Coronary artery (tissue), 2 donors: ENCODE data around the gene NRF1.
"Not testable (repeated sequence)": the region's sequence is repeated elsewhere in the genome, so short reads cannot be mapped to it uniquely, and the experiment has no call there.

Experiments used
- DNase-seq: peaks from one replicate; pipeline ENCODE4 v3.0.0-alpha.2; 2017; ENCODE audit warnings: low spot score
- H3K27ac ChIP-seq, 2 donors: fragments of 200-600 bp; sonication (generic); one replicate each; pipeline ENCODE4 v1.5.1; 2016 to 2019
- H3K4me3 ChIP-seq: fragments of 200-600 bp; sonication (generic); 2 replicates; pipeline ENCODE4 v1.5.1; 2016; ENCODE audit warnings: mild to moderate bottlenecking, moderate library complexity
- CTCF ChIP-seq: fragments of 200-600 bp; sonication (generic); IDR thresholded peaks from one replicate; pipeline ENCODE4 v1.5.1; 2019; ENCODE audit warnings: antibody characterized with exemption

The NRF1 gene

GRCh38 chr7:129597672-129598071 is 13.8 kb upstream of the NRF1 start:
- TF ChIP-seq CTCF, result no peak
- Histone ChIP-seq H3K27ac (no peak overlapping the region), H3K4me3 (no peak overlapping the region)
- no peak for DNase-seq

- H3K27ac ChIP-seq, result no peak overlapping the region
- no peak for DNase-seq
- no peak for TF ChIP-seq CTCF
- H3K4me3 ChIP-seq, result no peak overlapping the region
Measured at GRCh38 chr7:129599174-129599573, 12.3 kb upstream of the NRF1 start.

- H3K4me3 ChIP-seq, H3K27ac ChIP-seq, DNase-seq: not testable (repeated sequence)
Measured at GRCh38 chr7:129603594-129603993, 7.9 kb upstream of the NRF1 start.

GRCh38 chr7:129604021-129604420 is 7.5 kb upstream of the NRF1 start:
- DNase-seq, H3K27ac ChIP-seq, H3K4me3 ChIP-seq: not testable (repeated sequence)

- no peak overlapping the region for H3K27ac ChIP-seq
- DNase-seq, result no peak
- no peak overlapping the region for H3K4me3 ChIP-seq
- no peak for TF ChIP-seq CTCF
Measured at GRCh38 chr7:129604713-129605437, 6.6 kb upstream of the NRF1 start.

GRCh38 chr7:129605960-129606614 is 5.4 kb upstream of the NRF1 start:
- H3K4me3 ChIP-seq, result no peak overlapping the region
- no peak overlapping the region for H3K27ac ChIP-seq
- no peak for TF ChIP-seq CTCF
- DNase-seq, result no peak

- DNase-seq, result no peak
- H3K4me3 ChIP-seq, result no peak overlapping the region
- no peak overlapping the region for H3K27ac ChIP-seq
- TF ChIP-seq CTCF, result no peak
Measured at GRCh38 chr7:129606803-129607202, 4.7 kb upstream of the NRF1 start.

- no peak for DNase-seq
- TF ChIP-seq CTCF, result no peak
- Histone ChIP-seq H3K27ac (no peak overlapping the region), H3K4me3 (no peak overlapping the region)
Measured at GRCh38 chr7:129607471-129608120, 3.9 kb upstream of the NRF1 start.
